Measurements from ENCODE around the gene FAT1.

- no peak for TF ChIP-seq CTCF (tag by site-specific recombination; IDR thresholded peaks at IDR 0.05)
- TF ChIP-seq YY1 (tag by site-specific recombination; IDR thresholded peaks at IDR 0.05) = no peak
- no peak for TF ChIP-seq ZNF292 (tag by site-specific recombination; IDR thresholded peaks at IDR 0.05; ENCODE audit: borderline replicate concordance, low read depth)
- TF ChIP-seq ZBTB49 (tag by site-specific recombination; IDR thresholded peaks at IDR 0.05; ENCODE audit: low read depth) = no peak
- no peak for TF ChIP-seq ZNF416 (tag by site-specific recombination; IDR thresholded peaks at IDR 0.05)
- TF ChIP-seq ZNF768 (tag by site-specific recombination; IDR thresholded peaks at IDR 0.05) = no peak
These were observed 142.2 kb downstream of the FAT1 start for GRCh38 chr4:186581421-186581820.
